MCF 10A (cell line): ENCODE results near the gene CHST3. TPM values are rescaled to one million over a fixed set of nuclear protein-coding genes. Genes with fewer than 3 reads are reported as not detected.

Source experiments
- BruUV-seq: library from RNA; stranded (reverse); fragments of 400-500 nt; replicated peaks from 2 replicates; lab custom pipeline; 2021; lab: Mats Ljungman, UMichigan
- CTCF ChIA-PET: fragments of 300-600 bp; sonication (Branson Sonifier 250); formaldehyde crosslinking; extraction: SDS; loops from one replicate; lab custom pipeline; 2021; ENCODE audit warnings: antibody characterized with exemption, inconsistent platforms; lab: Yijun Ruan, JAX
- POLR2A ChIA-PET: fragments of 300-600, 350-650 bp; sonication (Branson Sonifier 250); formaldehyde crosslinking; extraction: SDS; loops from one replicate; lab custom pipeline; 2020; ENCODE audit warnings: antibody characterized with exemption, inconsistent platforms; lab: Yijun Ruan, JAX
- DNase-seq: peaks from one replicate; pipeline ENCODE4 v3.0.0-alpha.2; 2018; ENCODE audit not compliant: unreplicated experiment
- H3K27ac Mint-ChIP-seq: one replicate; pipeline ENCODE4 v1.8.0; 2022; ENCODE audit warnings: mild to moderate bottlenecking, low read depth, mixed read lengths; ENCODE audit not compliant: unreplicated experiment
- H3K27me3 Mint-ChIP-seq: one replicate; pipeline ENCODE4 v1.8.0; 2022; ENCODE audit warnings: mixed read lengths; ENCODE audit not compliant: insufficient read depth, unreplicated experiment
- H3K36me3 Mint-ChIP-seq: one replicate; pipeline ENCODE4 v1.8.0; 2022; ENCODE audit warnings: mild to moderate bottlenecking, moderate library complexity, mixed read lengths; ENCODE audit not compliant: insufficient read depth, unreplicated experiment
- H3K4me1 Mint-ChIP-seq: one replicate; pipeline ENCODE4 v1.8.0; 2022; ENCODE audit warnings: mixed read lengths; ENCODE audit not compliant: insufficient read depth, unreplicated experiment
- H3K4me3 Mint-ChIP-seq: one replicate; pipeline ENCODE4 v1.8.0; 2022; ENCODE audit warnings: mild to moderate bottlenecking, moderate library complexity, mixed read lengths; ENCODE audit not compliant: unreplicated experiment
- H3K9me3 Mint-ChIP-seq: one replicate; pipeline ENCODE4 v1.8.0; 2022; ENCODE audit warnings: mixed read lengths; ENCODE audit not compliant: unreplicated experiment
- CTCF ChIP-seq: fragments of 200-600 bp; IDR thresholded peaks from one replicate; pipeline ENCODE4 v1.8.0; 2022; ENCODE audit warnings: antibody characterized with exemption, mild to moderate bottlenecking; ENCODE audit not compliant: unreplicated experiment
- intact Hi-C: fragments of 100-400 bp; cut with micrococcal nuclease; formaldehyde crosslinking; loops from 2 replicates; pipeline ENCODE4 v1.14.1; 2022
- total RNA-seq: library from RNA; stranded (reverse); gene quantifications from 2 replicates; pipeline ENCODE4 v1.2.3, GENCODE V29; 2022

Gene CHST3
- total RNA-seq, 1 experiment from 2014 or later: 28.7 TPM

GRCh38 chr10:72012796-72013195, 48.6 kb downstream of the CHST3 start:
- BruUV-seq: TSS peak; percentile 2

GRCh38 chr10:72013202-72013945, 49.2 kb downstream of the CHST3 start:
- no peak for DNase-seq
- peaks cover 55% of the 10 kb centered on the region for H3K36me3 Mint-ChIP-seq
- ChIA-PET CTCF (interaction anchor here (0.5 to 2.4 kb wide), 3 partner anchors 31 to 186 kb away, joined by 3 to 8 read pairs (median 3); no protein-coding TSS in a partner anchor), POLR2A (interaction anchor here (0.6 to 1.6 kb wide), 5 partner anchors 10 to 309 kb away, joined by 3 to 5 read pairs (median 4); no protein-coding TSS in a partner anchor)
- H3K4me3 Mint-ChIP-seq: no peak overlapping the region
- no peak overlapping the region for H3K27ac Mint-ChIP-seq
- BruUV-seq: no TSS peak
- H3K27me3 Mint-ChIP-seq: no peaks in the 10 kb centered on the region
- H3K4me1 Mint-ChIP-seq: peaks cover 22% of the 10 kb centered on the region
- intact Hi-C loops: no loop called here
- no peak for TF ChIP-seq CTCF
- no peaks in the 10 kb centered on the region for H3K9me3 Mint-ChIP-seq

More at GRCh38 chr10:72012796-72013195, 48.6 kb downstream of the CHST3 start:
- Mint-ChIP-seq H3K4me1 (peaks cover 22% of the 10 kb centered on the region), H3K27me3 (no peaks in the 10 kb centered on the region), H3K9me3 (no peaks in the 10 kb centered on the region), H3K36me3 (peaks cover 61% of the 10 kb centered on the region), H3K27ac (no peak overlapping the region), H3K4me3 (no peak overlapping the region)
- POLR2A ChIA-PET: interaction anchor here (0.6 to 2.9 kb wide), 4 partner anchors 10 to 309 kb away, joined by 4 to 12 read pairs (median 5); partner anchors contain the start of gene CHST3
- DNase-seq: no peak
- intact Hi-C loops: no loop called here
- CTCF ChIA-PET: interaction anchor here (0.6 to 2.4 kb wide), 2 partner anchors 32 to 56 kb away, joined by 3 to 8 read pairs; no protein-coding TSS in a partner anchor
- TF ChIP-seq CTCF: no peak

GRCh38 chr10:72014197-72014596, 50.0 kb downstream of the CHST3 start:
- no peak for DNase-seq
- Mint-ChIP-seq H3K4me3 (no peak overlapping the region), H3K36me3 (peaks cover 47% of the 10 kb centered on the region), H3K9me3 (no peaks in the 10 kb centered on the region), H3K27me3 (no peaks in the 10 kb centered on the region), H3K4me1 (peaks cover 15% of the 10 kb centered on the region), H3K27ac (no peak overlapping the region)
- intact Hi-C loops: no loop called here
- ChIA-PET CTCF (interaction anchor here (0.6 to 2.4 kb wide), 5 partner anchors 38 to 156 kb away, joined by 3 to 8 read pairs (median 3); no protein-coding TSS in a partner anchor), POLR2A (interaction anchor here (0.7 to 1.6 kb wide), 3 partner anchors 18 to 57 kb away, joined by 3 to 4 read pairs (median 3); no protein-coding TSS in a partner anchor)
- no TSS peak for BruUV-seq
- no peak for TF ChIP-seq CTCF
